ENCODE results near the gene CAPN11. TPM values are rescaled to one million over a fixed set of nuclear protein-coding genes. Genes with fewer than 3 reads are reported as not detected.

CAPN11 gene
- total and polyA plus RNA-seq, 7 donors: 0.05 to 0.32 (median 0.13) TPM; not detected in 3

DNA sequence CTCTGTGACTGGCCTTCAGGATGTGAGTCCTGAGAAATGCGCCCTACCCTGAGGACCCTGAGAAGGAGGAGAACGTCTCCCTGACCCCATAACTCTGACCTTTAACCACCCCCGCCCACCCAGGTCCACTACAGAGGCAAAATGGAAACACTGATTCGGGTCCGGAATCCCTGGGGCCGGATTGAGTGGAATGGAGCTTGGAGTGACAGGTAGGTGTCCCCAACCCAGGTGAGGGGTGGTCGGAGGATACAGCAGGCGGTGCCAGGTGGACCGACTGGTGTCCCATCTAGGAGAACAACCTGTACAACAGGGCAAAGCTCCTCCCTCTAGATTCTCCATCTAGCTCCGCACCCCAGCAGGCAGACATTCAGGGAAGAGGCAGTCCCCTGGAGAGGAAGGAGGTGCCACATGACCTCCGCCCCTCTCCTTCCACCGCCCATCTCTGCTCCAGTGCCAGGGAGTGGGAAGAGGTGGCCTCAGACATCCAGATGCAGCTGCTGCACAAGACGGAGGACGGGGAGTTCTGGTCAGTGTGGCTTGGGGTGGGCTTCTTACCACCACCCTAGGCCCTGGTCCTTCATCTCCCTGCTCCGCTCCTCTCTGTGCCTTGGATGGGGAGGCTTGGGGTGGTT is 17.6 kb downstream of the CAPN11 start:
- H3K4me1 ChIP-seq: peaks cover 11% of the 10 kb centered on the region
- TF ChIP-seq, protein P1, sequence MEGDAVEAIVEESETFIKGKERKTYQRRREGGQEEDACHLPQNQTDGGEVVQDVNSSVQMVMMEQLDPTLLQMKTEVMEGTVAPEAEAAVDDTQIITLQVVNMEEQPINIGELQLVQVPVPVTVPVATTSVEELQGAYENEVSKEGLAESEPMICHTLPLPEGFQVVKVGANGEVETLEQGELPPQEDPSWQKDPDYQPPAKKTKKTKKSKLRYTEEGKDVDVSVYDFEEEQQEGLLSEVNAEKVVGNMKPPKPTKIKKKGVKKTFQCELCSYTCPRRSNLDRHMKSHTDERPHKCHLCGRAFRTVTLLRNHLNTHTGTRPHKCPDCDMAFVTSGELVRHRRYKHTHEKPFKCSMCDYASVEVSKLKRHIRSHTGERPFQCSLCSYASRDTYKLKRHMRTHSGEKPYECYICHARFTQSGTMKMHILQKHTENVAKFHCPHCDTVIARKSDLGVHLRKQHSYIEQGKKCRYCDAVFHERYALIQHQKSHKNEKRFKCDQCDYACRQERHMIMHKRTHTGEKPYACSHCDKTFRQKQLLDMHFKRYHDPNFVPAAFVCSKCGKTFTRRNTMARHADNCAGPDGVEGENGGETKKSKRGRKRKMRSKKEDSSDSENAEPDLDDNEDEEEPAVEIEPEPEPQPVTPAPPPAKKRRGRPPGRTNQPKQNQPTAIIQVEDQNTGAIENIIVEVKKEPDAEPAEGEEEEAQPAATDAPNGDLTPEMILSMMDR (IDR thresholded peaks at IDR 0.05): no peak
- no peak overlapping the region for H3K4me3 ChIP-seq
- no peak for DNase-seq
- H3K27ac ChIP-seq: no peak overlapping the region
- no peaks in the 10 kb centered on the region for H3K9me3 ChIP-seq
- intact Hi-C loops (cut with DNase I): no loop called here
- H3K27me3 ChIP-seq (ENCODE audit: insufficient read depth in 3 of 3, low read length in 2 of 3): no peaks in the 10 kb centered on the region
- 83 to 86% (median 84%) methylated on average over 15 of the region's 15 CpGs for WGBS, 3 donors
- ATAC-seq: no peak
- no peaks in the 10 kb centered on the region for H3K36me3 ChIP-seq (ENCODE audit: insufficient read depth in 1 of 2, low read depth in 1 of 2)

DNA sequence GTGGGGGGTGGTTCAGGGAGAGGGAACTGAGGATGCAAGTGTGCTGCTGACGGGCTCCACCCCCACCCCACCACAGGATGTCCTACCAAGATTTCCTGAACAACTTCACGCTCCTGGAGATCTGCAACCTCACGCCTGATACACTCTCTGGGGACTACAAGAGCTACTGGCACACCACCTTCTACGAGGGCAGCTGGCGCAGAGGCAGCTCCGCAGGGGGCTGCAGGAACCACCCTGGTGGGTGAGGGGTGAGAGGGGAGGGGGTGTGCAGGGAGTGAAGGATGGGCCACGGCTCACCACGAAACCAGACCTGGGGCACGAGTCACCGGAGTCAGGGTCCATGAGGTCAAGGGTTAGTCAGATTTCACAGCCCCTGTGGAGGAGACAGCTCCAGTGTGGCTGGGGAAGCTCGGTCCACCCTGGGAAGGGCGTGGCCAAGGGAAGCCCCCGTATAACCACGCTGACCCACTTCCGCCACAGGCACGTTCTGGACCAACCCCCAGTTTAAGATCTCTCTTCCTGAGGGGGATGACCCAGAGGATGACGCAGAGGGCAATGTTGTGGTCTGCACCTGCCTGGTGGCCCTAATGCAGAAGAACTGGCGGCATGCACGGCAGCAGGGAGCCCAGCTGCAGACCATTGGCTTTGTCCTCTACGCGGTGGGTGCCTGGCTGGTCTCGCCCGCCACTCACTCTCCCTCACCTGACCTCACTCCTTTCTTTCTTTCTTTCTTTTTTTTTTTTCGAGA is 18.3 kb downstream of the CAPN11 start:
- H3K36me3 ChIP-seq (ENCODE audit: insufficient read depth in 1 of 2, low read depth in 1 of 2): no peaks in the 10 kb centered on the region
- ATAC-seq (no peak), DNase-seq (no peak)
- WGBS, 3 donors: 68 to 71% (median 70%) methylated on average over 24 of the region's 24 CpGs
- intact Hi-C loops (cut with DNase I): no loop called here
- no peaks in the 10 kb centered on the region for H3K9me3 ChIP-seq
- no peak overlapping the region for H3K4me3 ChIP-seq
- no peak overlapping the region for H3K27ac ChIP-seq
- peaks cover 11% of the 10 kb centered on the region for H3K4me1 ChIP-seq
- TF ChIP-seq, protein P1 (IDR thresholded peaks at IDR 0.05): no peak
- H3K27me3 ChIP-seq (ENCODE audit: insufficient read depth in 3 of 3, low read length in 2 of 3): no peaks in the 10 kb centered on the region

DNA sequence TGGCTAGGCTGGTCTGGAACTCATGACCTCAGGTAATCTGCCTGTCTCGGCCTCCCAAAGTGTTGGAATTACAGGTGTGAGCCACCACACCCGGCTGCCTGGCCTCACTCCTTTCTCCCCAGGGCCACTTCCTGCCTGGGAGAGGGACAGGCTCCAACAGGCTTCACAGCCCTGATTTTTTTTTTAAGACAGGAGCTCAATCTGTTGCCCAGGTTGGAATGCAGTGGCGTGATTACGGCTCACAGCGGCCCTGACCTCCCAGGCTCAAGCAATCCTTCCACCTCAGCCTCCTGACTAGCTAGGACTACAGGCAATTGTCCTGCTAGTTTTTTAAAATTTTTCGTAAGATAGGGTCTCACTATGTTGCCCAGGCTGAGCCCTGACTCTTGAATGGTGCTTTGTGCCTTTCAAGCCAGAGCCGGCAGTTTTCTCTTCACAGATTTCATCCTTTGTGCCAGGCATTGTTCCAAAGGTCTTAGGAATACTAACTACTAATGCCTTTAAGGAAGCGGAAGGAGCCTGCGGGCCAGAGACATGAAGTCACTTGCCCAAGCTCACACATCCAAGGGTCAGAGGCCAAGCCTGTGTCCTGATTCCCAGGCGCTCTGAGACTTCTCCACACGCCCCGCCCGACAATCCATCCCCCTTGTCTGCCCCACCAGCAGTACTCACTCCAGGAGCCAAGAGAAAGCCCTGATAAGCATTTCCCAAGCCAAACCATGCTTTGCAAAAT is 19.2 kb downstream of the CAPN11 start:
- H3K4me3 ChIP-seq: no peak overlapping the region
- TF ChIP-seq, protein P1 (IDR thresholded peaks at IDR 0.05): no peak
- peaks cover 7% of the 10 kb centered on the region for H3K4me1 ChIP-seq
- WGBS, 3 donors: 72 to 77% (median 73%) methylated on average over 13 of the region's 13 CpGs
- H3K9me3 ChIP-seq: no peaks in the 10 kb centered on the region
- DNase-seq: peak; percentile 68 to 70
- peak overlapping the region; percentile 16 for H3K27ac ChIP-seq
- peak in 2 of 4 donors; percentile 37 to 57 for ATAC-seq
- no peaks in the 10 kb centered on the region for H3K36me3 ChIP-seq (ENCODE audit: insufficient read depth in 1 of 2, low read depth in 1 of 2)
- intact Hi-C loops (cut with DNase I): no loop called here
- H3K27me3 ChIP-seq (ENCODE audit: insufficient read depth in 3 of 3, low read length in 2 of 3): no peaks in the 10 kb centered on the region

DNA sequence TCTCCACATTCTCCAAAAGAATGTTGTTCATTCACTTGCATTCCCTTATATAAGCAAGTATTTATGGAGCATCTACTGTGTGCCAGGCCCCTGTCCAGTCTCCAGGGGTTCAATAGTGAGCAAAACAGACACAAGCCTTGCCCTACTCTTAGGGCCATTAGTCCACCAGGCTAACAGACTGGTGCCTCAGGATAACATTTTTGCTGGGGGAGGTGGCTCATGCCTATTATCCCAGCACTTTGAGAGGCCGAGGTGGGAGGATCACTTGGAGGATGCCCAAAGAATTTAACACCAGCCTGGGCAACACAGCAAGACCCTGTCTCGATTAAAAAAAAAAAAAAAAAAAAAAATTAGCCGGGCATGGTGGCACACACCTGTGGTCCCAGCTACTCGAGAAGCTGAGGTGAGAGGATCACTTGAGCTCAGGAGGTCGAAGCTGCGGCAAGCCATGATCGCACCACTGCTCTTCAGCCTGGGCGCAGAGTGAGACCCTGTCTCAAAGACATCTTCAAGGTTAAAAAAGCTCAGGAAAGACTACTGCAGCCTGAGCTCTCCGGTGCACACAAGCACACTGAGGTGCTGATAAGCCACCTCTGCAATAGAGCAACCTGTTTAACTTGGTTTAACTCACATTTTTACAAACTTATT is 19.9 kb downstream of the CAPN11 start:
- Histone ChIP-seq H3K27me3 (ENCODE audit: insufficient read depth in 3 of 3, low read length in 2 of 3) (no peaks in the 10 kb centered on the region), H3K4me1 (peaks cover 4% of the 10 kb centered on the region), H3K36me3 (ENCODE audit: insufficient read depth in 1 of 2, low read depth in 1 of 2) (no peaks in the 10 kb centered on the region), H3K9me3 (no peaks in the 10 kb centered on the region), H3K4me3 (no peak overlapping the region), H3K27ac (no peak overlapping the region)
- intact Hi-C loops (cut with DNase I): no loop called here
- peak in 1 of 4 donors; percentile 4 for ATAC-seq
- TF ChIP-seq, protein P1 (IDR thresholded peaks at IDR 0.05): no peak
- no peak for DNase-seq
- 81 to 84% (median 84%) methylated on average over 8 to 9 of the region's 9 CpGs for WGBS, 3 donors

Data from psoas muscle (tissue), 8 donors.